Keratinocyte (primary cell): Measurements from ENCODE around the gene NAA25. TPM values are rescaled to one million over a fixed set of nuclear protein-coding genes. Genes with fewer than 3 reads are reported as not detected.

Experiments used
- DNase-seq: peaks from one replicate; pipeline ENCODE4 v3.0.0-alpha.2; 2011; ENCODE audit warnings: low read depth, missing footprints, low spot score
- FAIRE-seq: peaks from 2 replicates; lab custom pipeline; 2011; peaks lifted over from hg19 to GRCh38; lab: Jason Lieb, UNC
- H2AFZ ChIP-seq: 2 replicates; pipeline ENCODE4 v1.6.0; 2012; ENCODE audit warnings: low read length, control low read depth, inconsistent platforms; ENCODE audit not compliant: control insufficient read depth
- H3K27ac ChIP-seq: 2 replicates; pipeline ENCODE4 v1.5.1; 2011; ENCODE audit warnings: low read length; ENCODE audit not compliant: control insufficient read depth, insufficient read depth
- H3K27me3 ChIP-seq: 3 replicates; pipeline ENCODE4 v1.6.0; 2011; ENCODE audit warnings: low read length; ENCODE audit not compliant: control insufficient read depth, insufficient read depth; ENCODE audit errors: extremely low read depth
- H3K36me3 ChIP-seq, 2 experiments: 2 replicates in 1 of 2; 3 replicates in 1 of 2; pipeline ENCODE4 v1.5.1; 2011; ENCODE audit warnings: low read length in 2 of 2, mild to moderate bottlenecking in 1 of 2; ENCODE audit not compliant: control insufficient read depth in 2 of 2, insufficient read depth in 2 of 2; ENCODE audit errors: extremely low read depth in 1 of 2
- H3K4me1 ChIP-seq: 3 replicates; pipeline ENCODE4 v1.5.1; 2011; ENCODE audit warnings: low read length; ENCODE audit not compliant: control insufficient read depth, insufficient read depth; ENCODE audit errors: extremely low read depth
- H3K4me2 ChIP-seq: 3 replicates; pipeline ENCODE4 v1.6.0; 2011; ENCODE audit warnings: low read depth, low read length; ENCODE audit not compliant: control insufficient read depth, insufficient read depth; ENCODE audit errors: extremely low read depth
- H3K4me3 ChIP-seq, 3 experiments: fragments of 200-600 bp in 1 of 3; sonication (generic) in 1 of 3; 2 replicates in 2 of 3; 3 replicates in 1 of 3; pipeline ENCODE4 v1.5.1; 2011 to 2016; ENCODE audit warnings: low read length in 3 of 3, mild to moderate bottlenecking in 3 of 3, control low read depth in 2 of 3, inconsistent platforms in 1 of 3, low read depth in 1 of 3, mixed read lengths in 1 of 3, mixed run types in 1 of 3, moderate library complexity in 1 of 3; ENCODE audit not compliant: control insufficient read depth in 2 of 3, insufficient read depth in 2 of 3; ENCODE audit errors: extremely low read depth in 1 of 3
- H3K79me2 ChIP-seq: 2 replicates; pipeline ENCODE4 v1.6.0; 2012; ENCODE audit warnings: low read length; ENCODE audit not compliant: control insufficient read depth, insufficient read depth
- H3K9ac ChIP-seq: 3 replicates; pipeline ENCODE4 v1.6.0; 2011; ENCODE audit warnings: low read length; ENCODE audit not compliant: control insufficient read depth, insufficient read depth; ENCODE audit errors: extremely low read depth
- H3K9me1 ChIP-seq: 3 replicates; pipeline ENCODE4 v1.6.0; 2011; ENCODE audit warnings: low read length; ENCODE audit not compliant: control insufficient read depth, insufficient read depth; ENCODE audit errors: extremely low read depth
- H3K9me3 ChIP-seq: 2 replicates; pipeline ENCODE4 v1.5.1; 2012; ENCODE audit warnings: low read depth, low read length; ENCODE audit not compliant: control insufficient read depth
- H4K20me1 ChIP-seq: 3 replicates; pipeline ENCODE4 v1.6.0; 2011; ENCODE audit warnings: low read length; ENCODE audit not compliant: control insufficient read depth, insufficient read depth; ENCODE audit errors: extremely low read depth
- CTCF ChIP-seq, 3 experiments: IDR thresholded peaks in 1 of 3; conservative IDR thresholded peaks in 1 of 3; optimal IDR thresholded peaks in 1 of 3; 2 replicates in 2 of 3; 3 replicates in 1 of 3; pipeline versions ENCODE3 to v1.5.1; 2011; ENCODE audit warnings: low read length in 3 of 3, mild to moderate bottlenecking in 3 of 3, moderate library complexity in 2 of 3, control low read depth in 1 of 3, inconsistent platforms in 1 of 3; ENCODE audit not compliant: insufficient read depth in 2 of 3; ENCODE audit errors: extremely low read depth in 1 of 3
- EZH2 ChIP-seq: IDR thresholded peaks from one replicate; pipeline ENCODE4 v1.6.1; 2012; ENCODE audit warnings: inconsistent platforms, mild to moderate bottlenecking, low read length, moderate library complexity
- dilution Hi-C: fragments of 300-500 bp; cut with MboI; formaldehyde crosslinking; loops from one replicate; pipeline ENCODE4 v1.7.0; 2020; ENCODE audit warnings: low sequenced_read_pairs; ENCODE audit not compliant: extremely low pct_ligation_motif_present
- polyA plus RNA-seq, 5 experiments: library from polyadenylated mRNA; depleted of rRNA in 3 of 5; stranded (reverse) in 3 of 5; stranded (forward) in 1 of 5; unstranded in 1 of 5; fragments of >200 nt; gene quantifications; 1 replicate in 1 of 5; 2 replicates in 3 of 5; 3 replicates in 1 of 5; pipeline versions ENCODE4 v1.2.1 to v1.2.3, GENCODE V29; 2011 to 2012; ENCODE audit warnings: missing spikeins in 2 of 5, low read depth in 1 of 5, low replicate concordance in 1 of 5

NAA25 gene
- polyA plus RNA-seq, 1 donor (not counting 4 experiments of a cell fraction or from before 2014, with no cell fraction given) = 26.1 TPM

- H3K27ac ChIP-seq = no peak overlapping the region
- H2AFZ ChIP-seq = no peak overlapping the region
- dilution Hi-C loops = no loop called here
- TF ChIP-seq CTCF (optimal IDR thresholded peaks at IDR 0.05 in 1 of 3, IDR thresholded peaks at IDR 0.05 in 1 of 3, conservative IDR thresholded peaks at IDR 0.05 in 1 of 3; ENCODE audit: extremely low read depth in 1 of 3, insufficient read depth in 2 of 3, low read length in 3 of 3) = no peak
- no peak for TF ChIP-seq EZH2
- FAIRE-seq = no peak
- no peak overlapping the region for H3K4me2 ChIP-seq
- H3K9me1 ChIP-seq = no peaks in the 10 kb centered on the region
- H3K4me3 ChIP-seq = no peak overlapping the region
- peaks cover 20% of the 10 kb centered on the region for H3K4me1 ChIP-seq
- no peaks in the 10 kb centered on the region for H3K27me3 ChIP-seq
- DNase-seq = no peak
- H3K79me2 ChIP-seq = peaks cover 29% of the 10 kb centered on the region
- no peaks in the 10 kb centered on the region for H3K9me3 ChIP-seq
- H3K9ac ChIP-seq = no peak overlapping the region
- H4K20me1 ChIP-seq = peaks cover 6% of the 10 kb centered on the region
- H3K36me3 ChIP-seq = peaks cover 11 to 20% of the 10 kb centered on the region in 2 experiments
Measured at GRCh38 chr12:112022241-112023016, 86.2 kb downstream of the NAA25 start.

GRCh38 chr12:112020947-112021457 lies 87.6 kb downstream of the NAA25 start:
- peaks cover 6% of the 10 kb centered on the region for H4K20me1 ChIP-seq
- dilution Hi-C loops = no loop called here
- no peaks in the 10 kb centered on the region for H3K27me3 ChIP-seq
- H3K4me3 ChIP-seq = no peak overlapping the region
- peaks cover 42% of the 10 kb centered on the region for H3K79me2 ChIP-seq
- no peak overlapping the region for H3K4me2 ChIP-seq
- H3K9ac ChIP-seq = no peak overlapping the region
- H3K9me3 ChIP-seq = no peaks in the 10 kb centered on the region
- no peaks in the 10 kb centered on the region for H3K9me1 ChIP-seq
- DNase-seq (no peak), FAIRE-seq (no peak)
- H3K4me1 ChIP-seq = peaks cover 23% of the 10 kb centered on the region
- no peak overlapping the region for H3K27ac ChIP-seq
- peaks cover 11 to 24% of the 10 kb centered on the region in 2 experiments for H3K36me3 ChIP-seq
- H2AFZ ChIP-seq = no peak overlapping the region
- TF ChIP-seq CTCF (optimal IDR thresholded peaks at IDR 0.05 in 1 of 3, IDR thresholded peaks at IDR 0.05 in 1 of 3, conservative IDR thresholded peaks at IDR 0.05 in 1 of 3; ENCODE audit: extremely low read depth in 1 of 3, insufficient read depth in 2 of 3, low read length in 3 of 3) (no peak), EZH2 (no peak)
